ENCODE measurements around the gene CLTC. TPM values are rescaled to one million over a fixed set of nuclear protein-coding genes. Genes with fewer than 3 reads are reported as not detected.
A peak's percentile ranks its signal among the peaks of the same experiment; 100 is the strongest.

The CLTC gene
- total RNA-seq, 1 experiment from 2014 or later, result 283 TPM

GRCh38 chr17:59619298-59620063, at the start of gene CLTC (continued):
- peak; percentile 61; the same call in 1 of the 2 replicates for TF ChIP-seq RELA (CRISPR knock-in tag; IDR thresholded peaks at IDR 0.05; ENCODE audit: borderline replicate concordance)
- peak; percentile 72; the same call in 1 of the 2 replicates for TF ChIP-seq EMX1 (CRISPR knock-in tag; IDR thresholded peaks at IDR 0.05)
- peak; percentile 96 for TF ChIP-seq SP1 (CRISPR knock-in tag; conservative IDR thresholded peaks at IDR 0.05)
- no peak for TF ChIP-seq ATF6 (CRISPR knock-in tag; IDR thresholded peaks at IDR 0.05)
- no peak for TF ChIP-seq CDX4 (CRISPR knock-in tag; IDR thresholded peaks at IDR 0.05; ENCODE audit: borderline replicate concordance)
- peak; percentile 90 for TF ChIP-seq MAX (CRISPR knock-in tag; IDR thresholded peaks at IDR 0.05)
- TF ChIP-seq ZNF138 (CRISPR knock-in tag; conservative IDR thresholded peaks at IDR 0.05), result no peak
- no peak for TF ChIP-seq NR1H2 (CRISPR knock-in tag; IDR thresholded peaks at IDR 0.05)
- TF ChIP-seq ZNF317 (CRISPR knock-in tag; IDR thresholded peaks at IDR 0.05; ENCODE audit: borderline replicate concordance, low read depth), result no peak
- no peak for TF ChIP-seq NFATC4 (CRISPR knock-in tag; IDR thresholded peaks at IDR 0.05)
- TF ChIP-seq ZNF416 (CRISPR knock-in tag; IDR thresholded peaks at IDR 0.05), result 0 out of 2 replicates have a peak, but pooled peaks have one; percentile 49
- no peak for TF ChIP-seq SMAD3 (CRISPR knock-in tag; IDR thresholded peaks at IDR 0.05; ENCODE audit: borderline replicate concordance)
- peak; percentile 73; the same call in 1 of the 2 replicates for TF ChIP-seq E2F5 (CRISPR knock-in tag; IDR thresholded peaks at IDR 0.05)
- no peak for TF ChIP-seq PRDM15 (CRISPR knock-in tag; IDR thresholded peaks at IDR 0.05)
- no peak for TF ChIP-seq ERG (CRISPR knock-in tag; IDR thresholded peaks at IDR 0.05)
- TF ChIP-seq GABPB1 (CRISPR knock-in tag; IDR thresholded peaks at IDR 0.05), result peak; percentile 80
- TF ChIP-seq MYBL2 (CRISPR knock-in tag; IDR thresholded peaks at IDR 0.05), result no peak
- TF ChIP-seq E2F1 (CRISPR knock-in tag; IDR thresholded peaks at IDR 0.05), result no peak
- TF ChIP-seq NFE2L1 (CRISPR knock-in tag; IDR thresholded peaks at IDR 0.05), result peak; percentile 88; the same call in 1 of the 2 replicates
- TF ChIP-seq ZNF232 (CRISPR knock-in tag; IDR thresholded peaks at IDR 0.05), result no peak
- no peak for TF ChIP-seq CTCF (IDR thresholded peaks at IDR 0.05)

Data from WTC11 (cell line).